DND-41 (cell line): ENCODE data around the gene EXOC1.

Experiments
- CTCF ChIP-seq: IDR thresholded peaks from 2 replicates; pipeline ENCODE4 v1.5.1; 2012; ENCODE audit warnings: borderline replicate concordance, low read length, moderate library complexity, mild to moderate bottlenecking; ENCODE audit not compliant: poor library complexity, severe bottlenecking; ENCODE audit errors: extremely low read depth
- EZH2 ChIP-seq: IDR thresholded peaks from 3 replicates; pipeline ENCODE4 v1.6.1; 2012; ENCODE audit warnings: borderline replicate concordance, low read depth, mild to moderate bottlenecking, moderate library complexity, low read length, inconsistent platforms; ENCODE audit not compliant: severe bottlenecking

GRCh38 chr4:55849724-55850123 is 3.7 kb upstream of the EXOC1 start:
- TF ChIP-seq CTCF (peak; percentile 2), EZH2 (no peak)
